Stomach (tissue), 9 donors: ENCODE data around the gene PWP1. TPM values are rescaled to one million over a fixed set of nuclear protein-coding genes. Genes with fewer than 3 reads are reported as not detected.

ENCODE experiments used
- DNase-seq, 2 donors: peaks; one replicate each; pipeline versions ENCODE4 v3.0.0 to v3.0.0-alpha.2; 2013 to 2019
- H3K27ac ChIP-seq, 5 donors: fragments of 200-600 bp in 4 of 5; sonication (generic) in 4 of 5; one replicate each; pipeline ENCODE4 v1.5.1; 2013 to 2019; ENCODE audit warnings: mild to moderate bottlenecking in 1 of 5, moderate library complexity in 1 of 5
- H3K27me3 ChIP-seq, 3 donors: fragments of 200-600 bp; sonication (generic); one replicate each; pipeline ENCODE4 v1.5.1; 2017 to 2019; ENCODE audit warnings: mixed run types in 1 of 3
- H3K36me3 ChIP-seq, 4 donors: fragments of 200-600 bp; sonication (generic); 1 replicate in 3 of 4; 2 replicates in 1 of 4; pipeline ENCODE4 v1.5.1; 2016 to 2019
- H3K4me1 ChIP-seq, 4 donors: fragments of 200-600 bp; sonication (generic); one replicate each; pipeline ENCODE4 v1.5.1; 2016 to 2019
- H3K4me3 ChIP-seq, 4 donors: fragments of 200-600 bp; sonication (generic) in 3 of 4; one replicate each; pipeline ENCODE4 v1.5.1; 2016 to 2019; ENCODE audit warnings: mild to moderate bottlenecking in 1 of 4
- H3K9me3 ChIP-seq, 4 donors: fragments of 200-600 bp; sonication (generic); one replicate each; pipeline ENCODE4 v1.5.1; 2016 to 2019
- CTCF ChIP-seq, 7 experiments: fragments of 450-650 bp in 4 of 7; fragments of 200-600 bp in 3 of 7; sonication (generic) in 3 of 7; IDR thresholded peaks; one replicate each; pipeline ENCODE4 v1.5.1; 2016 to 2019; ENCODE audit warnings: antibody characterized with exemption in 7 of 7, control low read depth in 2 of 7, mild to moderate bottlenecking in 1 of 7
- EP300 ChIP-seq: sonication (generic); formaldehyde crosslinking; IDR thresholded peaks from one replicate; pipeline ENCODE4 v1.6.1; 2017; ENCODE audit warnings: antibody characterized with exemption
- POLR2A ChIP-seq, 4 donors: fragments of 450-650 bp; IDR thresholded peaks; one replicate each; pipeline ENCODE4 v1.6.1; 2016; ENCODE audit warnings: antibody characterized with exemption in 4 of 4, control low read depth in 2 of 4, mild to moderate bottlenecking in 1 of 4, moderate library complexity in 1 of 4
- POLR2AphosphoS5 ChIP-seq, 3 donors: sonication (generic); formaldehyde crosslinking; IDR thresholded peaks; one replicate each; pipeline ENCODE4 v1.6.1; 2016; ENCODE audit warnings: antibody characterized with exemption in 3 of 3
- WGBS, 5 donors: extraction: QIAGEN DNeasy Blood & Tissue Kit in 3 of 5; methylation state at CpG; one replicate each; pipeline versions ENCODE4 v1.1.5 to v1.1.7; 2013 to 2018; 5-methylcytosine and 5-hydroxymethylcytosine counted together
- intact Hi-C: fragments of 100-400 bp; cut with DNase I; formaldehyde crosslinking; loops from one replicate; pipeline ENCODE4 v1.15.1; 2023; ENCODE audit warnings: low total_unique reads
- polyA plus RNA-seq, 3 donors: library from polyadenylated mRNA; stranded (reverse); fragments of 200-250 nt; gene quantifications; one replicate each; pipeline ENCODE4 v1.2.3, GENCODE V29; 2013
- total RNA-seq, 5 donors: library from RNA; depleted of rRNA; stranded (reverse); fragments of >200 nt; gene quantifications; one replicate each; pipeline versions ENCODE4 v1.1.0 to v1.2.3, GENCODE V29; 2014 to 2016
- donor health status: healthy with polysubstance abuse.
- donor health status: Bipolar disorder and iron deficiency.
- donor health status: healthy.

The PWP1 gene
- total and polyA plus RNA-seq, 8 donors: 19.4 to 101 (median 41.2) TPM

- H3K27ac ChIP-seq: no peak overlapping the region
- TF ChIP-seq POLR2A (IDR thresholded peaks at IDR 0.05): no peak
- TF ChIP-seq EP300: no peak
- no peak for TF ChIP-seq CTCF (IDR thresholded peaks at IDR 0.05)
- intact Hi-C loops: no loop called here
- WGBS, 5 donors: 57 to 73% (median 64%) methylated on average over 3 of the region's 3 CpGs
- H3K36me3 ChIP-seq: no peaks in the 10 kb centered on the region
- no peaks in the 10 kb centered on the region for H3K9me3 ChIP-seq
- peaks cover 0 to 48% (median 4%) of the 10 kb centered on the region in 3 donors for H3K27me3 ChIP-seq
- H3K4me3 ChIP-seq: no peak overlapping the region
- DNase-seq: no peak
- H3K4me1 ChIP-seq: no peaks in the 10 kb centered on the region
Measured at GRCh38 chr12:107661830-107662229, 23.8 kb upstream of the PWP1 start.

GRCh38 chr12:107662484-107662883 is 23.1 kb upstream of the PWP1 start:
- DNase-seq: no peak
- Histone ChIP-seq H3K27me3 (peaks cover 0 to 54% (median 4%) of the 10 kb centered on the region in 3 donors), H3K36me3 (no peaks in the 10 kb centered on the region), H3K9me3 (no peaks in the 10 kb centered on the region), H3K4me3 (no peak overlapping the region), H3K4me1 (no peaks in the 10 kb centered on the region), H3K27ac (no peak overlapping the region)
- no peak for TF ChIP-seq EP300
- no peak for TF ChIP-seq CTCF (IDR thresholded peaks at IDR 0.05)
- no peak for TF ChIP-seq POLR2AphosphoS5 (IDR thresholded peaks at IDR 0.05)
- no peak for TF ChIP-seq POLR2A (IDR thresholded peaks at IDR 0.05)
- WGBS, 5 donors: 54 to 70% (median 63%) methylated on average over 6 of the region's 6 CpGs
- intact Hi-C loops: no loop called here

- Histone ChIP-seq H3K4me3 (no peak overlapping the region), H3K4me1 (no peaks in the 10 kb centered on the region), H3K9me3 (no peaks in the 10 kb centered on the region), H3K36me3 (no peaks in the 10 kb centered on the region), H3K27ac (no peak overlapping the region), H3K27me3 (peaks cover 0 to 62% (median 4%) of the 10 kb centered on the region in 3 donors)
- WGBS, 5 donors: 67 to 79% (median 73%) methylated on average over 6 of the region's 6 CpGs
- intact Hi-C loops: no loop called here
- TF ChIP-seq POLR2A (IDR thresholded peaks at IDR 0.05): no peak
- no peak for TF ChIP-seq POLR2AphosphoS5 (IDR thresholded peaks at IDR 0.05)
- DNase-seq: no peak
Measured at GRCh38 chr12:107663277-107663676, 22.3 kb upstream of the PWP1 start.

GRCh38 chr12:107666009-107666408 is 19.6 kb upstream of the PWP1 start:
- H3K27me3 ChIP-seq: peaks cover 0 to 74% (median 10%) of the 10 kb centered on the region in 3 donors
- H3K27ac ChIP-seq: no peak overlapping the region
- H3K36me3 ChIP-seq: no peaks in the 10 kb centered on the region
- TF ChIP-seq EP300 (no peak), POLR2AphosphoS5 (IDR thresholded peaks at IDR 0.05) (no peak), POLR2A (IDR thresholded peaks at IDR 0.05) (no peak), CTCF (IDR thresholded peaks at IDR 0.05) (no peak)
- no peaks in the 10 kb centered on the region for H3K4me1 ChIP-seq
- DNase-seq: no peak
- no peaks in the 10 kb centered on the region for H3K9me3 ChIP-seq
- WGBS, 5 donors: 76 to 95% (median 93%) methylated on average over 1 of the region's 1 CpG
- H3K4me3 ChIP-seq: no peak overlapping the region
- intact Hi-C loops: no loop called here

GRCh38 chr12:107667464-107667863 is 18.1 kb upstream of the PWP1 start:
- Histone ChIP-seq H3K4me1 (no peaks in the 10 kb centered on the region), H3K4me3 (no peak overlapping the region), H3K27me3 (peaks cover 0 to 77% (median 10%) of the 10 kb centered on the region in 3 donors), H3K36me3 (no peaks in the 10 kb centered on the region), H3K9me3 (no peaks in the 10 kb centered on the region), H3K27ac (no peak overlapping the region)
- intact Hi-C loops: no loop called here
- no peak for DNase-seq
- TF ChIP-seq POLR2AphosphoS5 (IDR thresholded peaks at IDR 0.05) (no peak), POLR2A (IDR thresholded peaks at IDR 0.05) (no peak), EP300 (no peak), CTCF (IDR thresholded peaks at IDR 0.05) (no peak)
- 81 to 96% (median 91%) methylated on average over 4 of the region's 4 CpGs for WGBS, 5 donors
